WI38 (cell line): ENCODE measurements around the gene FETUB.

Source experiments
- H3K4me3 ChIP-seq: 2 replicates; pipeline ENCODE4 v1.5.1; 2011; ENCODE audit warnings: low read depth, mild to moderate bottlenecking, control low read depth, low read length
- TF ChIP-seq, protein P1 (sequence below): IDR thresholded peaks from 2 replicates; pipeline ENCODE4 v1.5.1; 2012; ENCODE audit warnings: low read depth, mild to moderate bottlenecking, control low read depth, low read length

FETUB gene

DNA sequence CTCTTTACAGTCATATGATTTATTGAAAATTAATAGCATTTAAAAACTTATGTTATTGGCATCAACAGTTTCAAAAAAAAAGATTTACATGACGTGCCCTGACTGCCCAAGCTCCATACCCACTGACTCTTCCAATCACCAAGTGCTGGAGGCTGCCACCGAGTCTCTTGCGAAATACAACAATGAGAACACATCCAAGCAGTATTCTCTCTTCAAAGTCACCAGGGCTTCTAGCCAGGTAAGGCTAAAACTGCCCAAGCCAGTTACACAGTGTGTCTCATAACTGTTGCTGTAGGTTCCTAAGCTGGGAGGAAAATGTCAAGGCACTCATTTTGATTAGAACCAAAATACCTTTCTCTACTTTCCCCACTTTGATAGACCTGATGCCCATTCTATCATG lies 4.5 kb downstream of the FETUB start:
- TF ChIP-seq, protein P1, sequence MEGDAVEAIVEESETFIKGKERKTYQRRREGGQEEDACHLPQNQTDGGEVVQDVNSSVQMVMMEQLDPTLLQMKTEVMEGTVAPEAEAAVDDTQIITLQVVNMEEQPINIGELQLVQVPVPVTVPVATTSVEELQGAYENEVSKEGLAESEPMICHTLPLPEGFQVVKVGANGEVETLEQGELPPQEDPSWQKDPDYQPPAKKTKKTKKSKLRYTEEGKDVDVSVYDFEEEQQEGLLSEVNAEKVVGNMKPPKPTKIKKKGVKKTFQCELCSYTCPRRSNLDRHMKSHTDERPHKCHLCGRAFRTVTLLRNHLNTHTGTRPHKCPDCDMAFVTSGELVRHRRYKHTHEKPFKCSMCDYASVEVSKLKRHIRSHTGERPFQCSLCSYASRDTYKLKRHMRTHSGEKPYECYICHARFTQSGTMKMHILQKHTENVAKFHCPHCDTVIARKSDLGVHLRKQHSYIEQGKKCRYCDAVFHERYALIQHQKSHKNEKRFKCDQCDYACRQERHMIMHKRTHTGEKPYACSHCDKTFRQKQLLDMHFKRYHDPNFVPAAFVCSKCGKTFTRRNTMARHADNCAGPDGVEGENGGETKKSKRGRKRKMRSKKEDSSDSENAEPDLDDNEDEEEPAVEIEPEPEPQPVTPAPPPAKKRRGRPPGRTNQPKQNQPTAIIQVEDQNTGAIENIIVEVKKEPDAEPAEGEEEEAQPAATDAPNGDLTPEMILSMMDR = no peak
- no peak overlapping the region for H3K4me3 ChIP-seq

- TF ChIP-seq, protein P1 = no peak
- H3K4me3 ChIP-seq = no peak overlapping the region
Observed at GRCh38 chr3:186646106-186646505, 5.9 kb downstream of the FETUB start.

DNA sequence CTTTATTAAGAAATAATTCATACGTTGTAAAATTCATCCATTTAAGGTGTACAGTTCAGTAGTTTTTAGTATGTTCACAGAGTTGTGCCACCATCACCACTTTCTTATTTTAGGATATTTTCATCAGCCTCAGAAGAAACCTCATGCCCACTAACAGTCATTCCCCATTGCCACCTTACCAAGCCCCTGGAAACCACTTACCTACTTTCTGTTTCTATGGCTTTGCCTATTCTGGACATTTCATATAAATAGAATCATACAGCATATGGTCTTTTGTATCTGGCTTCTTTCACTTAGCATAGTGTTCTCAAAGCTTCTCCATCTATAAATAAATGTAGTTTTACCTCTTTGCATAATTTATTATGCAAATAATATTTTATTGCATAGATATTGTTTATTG lies 6.6 kb downstream of the FETUB start:
- TF ChIP-seq, protein P1 = no peak
- H3K4me3 ChIP-seq = no peak overlapping the region

DNA sequence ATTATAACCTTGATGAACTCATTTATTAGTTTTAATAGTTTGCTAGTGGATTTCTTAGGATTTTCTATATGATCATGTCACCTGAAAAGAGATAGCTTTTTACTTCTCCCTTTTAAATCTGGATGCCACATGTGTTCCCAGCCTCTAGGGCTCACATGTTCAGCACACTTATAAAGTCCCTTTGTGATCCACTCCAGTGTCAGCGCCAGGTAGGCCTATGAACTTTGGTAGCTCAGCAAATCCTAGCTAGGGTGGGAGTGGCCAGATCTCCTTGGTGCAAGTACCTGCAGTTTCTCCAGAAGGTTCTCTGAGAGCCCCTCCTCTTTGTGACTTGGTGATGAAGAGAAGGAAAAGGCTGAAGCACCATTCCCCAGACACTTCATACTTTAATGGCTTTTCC lies 8.7 kb downstream of the FETUB start:
- TF ChIP-seq, protein P1 = no peak
- H3K4me3 ChIP-seq = no peak overlapping the region

- no peak overlapping the region for H3K4me3 ChIP-seq
- TF ChIP-seq, protein P1 = no peak
Observed at GRCh38 chr3:186651678-186652215, 11.5 kb downstream of the FETUB start.

DNA sequence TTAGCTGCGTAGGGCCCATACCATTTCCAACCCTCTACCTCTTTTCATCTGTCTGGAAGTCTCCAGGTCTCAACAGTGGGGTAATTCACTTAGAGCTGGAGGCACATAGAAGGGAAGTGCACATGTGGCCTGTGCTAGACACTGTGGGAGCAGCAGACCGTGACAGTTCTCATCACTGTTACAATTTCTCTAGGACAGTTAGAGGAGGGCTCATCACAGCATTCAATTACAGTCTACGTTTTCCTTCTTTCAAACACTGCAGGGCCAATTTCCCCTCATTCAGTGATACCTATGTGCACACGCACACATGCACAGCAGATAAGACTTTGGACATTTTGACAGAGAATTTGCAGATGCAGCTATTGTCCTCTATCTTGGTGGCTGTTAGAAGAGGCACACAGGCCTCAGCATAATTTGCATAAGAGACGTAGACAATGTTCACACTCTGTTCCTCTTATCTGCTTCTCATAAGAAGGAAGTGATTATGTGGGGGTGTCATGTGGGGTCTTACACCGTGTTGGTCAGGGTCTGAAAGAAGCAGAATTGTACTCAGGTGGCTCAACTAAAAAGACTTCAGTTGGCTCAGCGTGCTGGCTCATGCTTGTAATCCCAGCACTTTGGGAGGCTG lies 13.0 kb downstream of the FETUB start:
- no peak overlapping the region for H3K4me3 ChIP-seq
- TF ChIP-seq, protein P1 = no peak

DNA sequence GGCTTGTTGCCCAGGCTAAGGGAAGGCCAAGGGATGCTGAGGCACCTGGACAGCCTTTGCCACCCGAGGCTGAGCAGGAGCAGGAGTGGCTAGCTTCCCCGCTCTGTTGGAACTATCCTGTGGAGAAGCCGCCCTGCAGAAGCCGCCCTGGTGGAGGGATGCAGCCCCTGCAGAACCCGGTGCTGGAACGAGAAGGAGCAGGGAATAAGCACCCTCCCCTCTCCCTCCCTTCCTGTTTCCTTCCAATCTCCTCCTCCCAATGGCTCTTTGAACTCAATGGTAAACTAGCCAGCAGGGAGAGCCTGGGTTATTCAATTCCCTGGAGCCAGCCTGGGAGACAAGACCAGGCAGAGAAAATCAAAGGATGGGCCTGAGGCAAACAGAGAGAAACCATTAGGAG lies 13.8 kb downstream of the FETUB start:
- TF ChIP-seq, protein P1 = no peak
- H3K4me3 ChIP-seq = no peak overlapping the region
